ENCODE measurements around the gene TPGS1. TPM values are rescaled to one million over a fixed set of nuclear protein-coding genes. Genes with fewer than 3 reads are reported as not detected.

The TPGS1 gene
- total RNA-seq, 1 experiment from 2014 or later: 10.5 TPM

- DNase-seq (ENCODE audit: extremely low read depth, low read depth): no peak
Observed at GRCh38 chr19:567296-567900, 60.1 kb downstream of the TPGS1 start.

Other genes starting within 250 kb of the TPGS1 start
- 91.1 and 102 TPM in 2 replicates for gene PLPP2, start 216.1 kb upstream of the TPGS1 start, total RNA-seq (2014; rRNA removed; shearing (Covaris generic))
- gene MIER2, start 162.7 kb upstream of the TPGS1 start, total RNA-seq (2014; rRNA removed; shearing (Covaris generic)): 17.8 and 23.2 TPM in 2 replicates
- gene C2CD4C, start 98.3 kb upstream of the TPGS1 start, total RNA-seq (2014; rRNA removed; shearing (Covaris generic)): 0.05 and 0.12 TPM in 2 replicates
- gene SHC2, start 46.5 kb upstream of the TPGS1 start, total RNA-seq (2014; rRNA removed; shearing (Covaris generic)): 0.58 and 1.1 TPM in 2 replicates
- gene MADCAM1, start 11.0 kb upstream of the TPGS1 start, total RNA-seq (2014; rRNA removed; shearing (Covaris generic)): not detected in 2 replicates
- gene CDC34, start 24.3 kb downstream of the TPGS1 start, total RNA-seq (2014; rRNA removed; shearing (Covaris generic)): 60.6 and 66.0 TPM in 2 replicates
- gene GZMM, start 36.6 kb downstream of the TPGS1 start, total RNA-seq (2014; rRNA removed; shearing (Covaris generic)): not detected in 2 replicates
- gene BSG, start 65.1 kb downstream of the TPGS1 start, total RNA-seq (2014; rRNA removed; shearing (Covaris generic)): 614 and 702 TPM in 2 replicates
- 0.45 and 0.63 TPM in 2 replicates for gene HCN2, start 82.4 kb downstream of the TPGS1 start, total RNA-seq (2014; rRNA removed; shearing (Covaris generic))
- gene POLRMT, start 126.0 kb downstream of the TPGS1 start, total RNA-seq (2014; rRNA removed; shearing (Covaris generic)): 25.0 and 29.9 TPM in 2 replicates
- not detected in 2 replicates for gene FGF22, start 132.4 kb downstream of the TPGS1 start, total RNA-seq (2014; rRNA removed; shearing (Covaris generic))
- gene RNF126, start 155.7 kb downstream of the TPGS1 start, total RNA-seq (2014; rRNA removed; shearing (Covaris generic)): 27.0 and 33.5 TPM in 2 replicates
- 43.3 and 51.7 TPM in 2 replicates for gene FSTL3, start 168.9 kb downstream of the TPGS1 start, total RNA-seq (2014; rRNA removed; shearing (Covaris generic))
- not detected in 2 replicates for gene PRSS57, start 188.0 kb downstream of the TPGS1 start, total RNA-seq (2014; rRNA removed; shearing (Covaris generic))
- 4.2 and 7.6 TPM in 2 replicates for gene PALM, start 201.4 kb downstream of the TPGS1 start, total RNA-seq (2014; rRNA removed; shearing (Covaris generic))
- gene MISP, start 243.6 kb downstream of the TPGS1 start, total RNA-seq (2014; rRNA removed; shearing (Covaris generic)): 24.1 and 30.1 TPM in 2 replicates

All from NCI-H460 (cell line).